ENCODE data around the gene RAD51.

Gene RAD51

GRCh38 chr15:40772014-40772413 lies 77.0 kb downstream of the RAD51 start:
- H3K27ac ChIP-seq (ENCODE audit: low read length) = no peak overlapping the region
- H3F3A ChIP-seq (ENCODE audit: insufficient read depth, low read length) = no peaks in the 10 kb centered on the region
- no peak overlapping the region for H3K4me3 ChIP-seq (ENCODE audit: low read length)
- DNase-seq = no peak
- H3K4me2 ChIP-seq (ENCODE audit: low read depth, low read length) = no peak overlapping the region
- no peak for TF ChIP-seq CTCF (IDR thresholded peaks at IDR 0.05; ENCODE audit: low read length)
- no peak for TF ChIP-seq EZH2phosphoT487 (IDR thresholded peaks at IDR 0.05; ENCODE audit: low read length)
- TF ChIP-seq EZH2 (optimal IDR thresholded peaks at IDR 0.05; ENCODE audit: low read depth, low read length) = no peak
- no peak overlapping the region for H2AFZ ChIP-seq (ENCODE audit: low read length)
- no peaks in the 10 kb centered on the region for H4K20me1 ChIP-seq (ENCODE audit: insufficient read depth, low read length)
- peaks cover 8% of the 10 kb centered on the region for H3K4me1 ChIP-seq (ENCODE audit: low read length)
- no peaks in the 10 kb centered on the region for H3K9me3 ChIP-seq (replicated peaks; ENCODE audit: insufficient read depth, low read length)
- H3K36me3 ChIP-seq (replicated peaks; ENCODE audit: insufficient read depth, low read length) = no peaks in the 10 kb centered on the region
- H3K9me2 ChIP-seq (replicated peaks; ENCODE audit: insufficient read depth, low read length) = no peaks in the 10 kb centered on the region
- H3K9ac ChIP-seq (ENCODE audit: low read length) = no peak overlapping the region
- no peaks in the 10 kb centered on the region for H3K27me3 ChIP-seq (replicated peaks; ENCODE audit: insufficient read depth, low read length)
- H3K79me2 ChIP-seq (ENCODE audit: low read length) = no peaks in the 10 kb centered on the region

- Histone ChIP-seq H4K20me1 (ENCODE audit: insufficient read depth, low read length) (no peaks in the 10 kb centered on the region), H3K9me3 (replicated peaks; ENCODE audit: insufficient read depth, low read length) (no peaks in the 10 kb centered on the region)
Observed at GRCh38 chr15:40773496-40773895, 78.5 kb downstream of the RAD51 start.

GRCh38 chr15:40773902-40774301 lies 78.9 kb downstream of the RAD51 start:
- H3K36me3 ChIP-seq (replicated peaks; ENCODE audit: insufficient read depth, low read length) = no peaks in the 10 kb centered on the region
- H3K4me2 ChIP-seq (ENCODE audit: low read depth, low read length) = no peak overlapping the region
- H3K9ac ChIP-seq (ENCODE audit: low read length) = no peak overlapping the region
- H3K79me2 ChIP-seq (ENCODE audit: low read length) = no peaks in the 10 kb centered on the region
- H3K27me3 ChIP-seq (replicated peaks; ENCODE audit: insufficient read depth, low read length) = no peaks in the 10 kb centered on the region
- no peak overlapping the region for H3K4me3 ChIP-seq (ENCODE audit: low read length)
- H3K4me1 ChIP-seq (ENCODE audit: low read length) = peaks cover 11% of the 10 kb centered on the region
- no peak overlapping the region for H3K27ac ChIP-seq (ENCODE audit: low read length)
- TF ChIP-seq CTCF (IDR thresholded peaks at IDR 0.05; ENCODE audit: low read length) (no peak), EZH2phosphoT487 (IDR thresholded peaks at IDR 0.05; ENCODE audit: low read length) (no peak), EZH2 (optimal IDR thresholded peaks at IDR 0.05; ENCODE audit: low read depth, low read length) (no peak)
- H4K20me1 ChIP-seq (ENCODE audit: insufficient read depth, low read length) = no peaks in the 10 kb centered on the region
- no peak overlapping the region for H2AFZ ChIP-seq (ENCODE audit: low read length)
- no peaks in the 10 kb centered on the region for H3F3A ChIP-seq (ENCODE audit: insufficient read depth, low read length)
- H3K9me3 ChIP-seq (replicated peaks; ENCODE audit: insufficient read depth, low read length) = no peaks in the 10 kb centered on the region
- no peak for DNase-seq
- H3K9me2 ChIP-seq (replicated peaks; ENCODE audit: insufficient read depth, low read length) = no peaks in the 10 kb centered on the region

More at GRCh38 chr15:40773496-40773895, 78.5 kb downstream of the RAD51 start:
- DNase-seq = no peak
- Histone ChIP-seq H3K36me3 (replicated peaks; ENCODE audit: insufficient read depth, low read length) (no peaks in the 10 kb centered on the region), H3K4me3 (ENCODE audit: low read length) (no peak overlapping the region), H2AFZ (ENCODE audit: low read length) (no peak overlapping the region), H3K27ac (ENCODE audit: low read length) (no peak overlapping the region), H3K27me3 (replicated peaks; ENCODE audit: insufficient read depth, low read length) (no peaks in the 10 kb centered on the region), H3K4me2 (ENCODE audit: low read depth, low read length) (no peak overlapping the region), H3K9ac (ENCODE audit: low read length) (no peak overlapping the region), H3K9me2 (replicated peaks; ENCODE audit: insufficient read depth, low read length) (no peaks in the 10 kb centered on the region), H3K79me2 (ENCODE audit: low read length) (no peaks in the 10 kb centered on the region), H3K4me1 (ENCODE audit: low read length) (peaks cover 11% of the 10 kb centered on the region), H3F3A (ENCODE audit: insufficient read depth, low read length) (no peaks in the 10 kb centered on the region)
- TF ChIP-seq EZH2 (optimal IDR thresholded peaks at IDR 0.05; ENCODE audit: low read depth, low read length) (no peak), EZH2phosphoT487 (IDR thresholded peaks at IDR 0.05; ENCODE audit: low read length) (no peak), CTCF (IDR thresholded peaks at IDR 0.05; ENCODE audit: low read length) (no peak)

Data from MM.1S (cell line).